Astrocyte (in vitro differentiated cells and primary cell): Measurements from ENCODE around the gene ATP11A. TPM values are rescaled to one million over a fixed set of nuclear protein-coding genes. Genes with fewer than 3 reads are reported as not detected.

Experiments
- DNase-seq: peaks from one replicate; pipeline ENCODE4 v3.0.0-alpha.2; 2010; ENCODE audit warnings: low read depth
- FAIRE-seq: peaks from 2 replicates; lab custom pipeline; 2011; peaks lifted over from hg19 to GRCh38; lab: Jason Lieb, UNC
- H2AFZ ChIP-seq: 2 replicates; pipeline ENCODE4 v1.6.0; 2012; ENCODE audit warnings: low read depth, low read length, inconsistent platforms
- H3K27ac ChIP-seq: 2 replicates; pipeline ENCODE4 v1.5.1; 2011; ENCODE audit warnings: low read depth, low read length, inconsistent platforms
- H3K27me3 ChIP-seq: 2 replicates; pipeline ENCODE4 v1.6.0; 2011; ENCODE audit warnings: low read length, inconsistent platforms; ENCODE audit not compliant: insufficient read depth
- H3K36me3 ChIP-seq: 2 replicates; pipeline ENCODE4 v1.5.1; 2011; ENCODE audit warnings: low read length, inconsistent platforms; ENCODE audit not compliant: insufficient read depth
- H3K4me1 ChIP-seq: 2 replicates; pipeline ENCODE4 v1.5.1; 2011; ENCODE audit warnings: low read length, inconsistent platforms; ENCODE audit not compliant: insufficient read depth
- H3K4me2 ChIP-seq: 2 replicates; pipeline ENCODE4 v1.6.0; 2012; ENCODE audit warnings: low read length, inconsistent platforms
- H3K4me3 ChIP-seq: 2 replicates; pipeline ENCODE4 v1.5.1; 2011; ENCODE audit warnings: low read depth, mild to moderate bottlenecking, low read length, inconsistent platforms; ENCODE audit not compliant: insufficient read depth
- H3K79me2 ChIP-seq: 2 replicates; pipeline ENCODE4 v1.6.0; 2012; ENCODE audit warnings: mild to moderate bottlenecking, low read length, inconsistent platforms; ENCODE audit not compliant: insufficient read depth
- H3K9ac ChIP-seq: 2 replicates; pipeline ENCODE4 v1.6.0; 2012; ENCODE audit warnings: mild to moderate bottlenecking, low read length, inconsistent platforms
- H3K9me3 ChIP-seq: 2 replicates; pipeline ENCODE4 v1.5.1; 2012; ENCODE audit warnings: low read depth, mild to moderate bottlenecking, low read length, inconsistent platforms; ENCODE audit not compliant: insufficient read depth
- H4K20me1 ChIP-seq: 2 replicates; pipeline ENCODE4 v1.6.0; 2012; ENCODE audit warnings: low read length, inconsistent platforms; ENCODE audit not compliant: insufficient read depth
- H3K27ac Mint-ChIP-seq: one replicate; pipeline ENCODE4 v1.8.0; 2021; ENCODE audit warnings: mild to moderate bottlenecking, mixed read lengths; ENCODE audit not compliant: unreplicated experiment
- H3K27me3 Mint-ChIP-seq: one replicate; pipeline ENCODE4 v1.8.0; 2021; ENCODE audit warnings: low read depth, mixed read lengths; ENCODE audit not compliant: unreplicated experiment
- H3K36me3 Mint-ChIP-seq: one replicate; pipeline ENCODE4 v1.8.0; 2021; ENCODE audit warnings: low read depth, mixed read lengths; ENCODE audit not compliant: unreplicated experiment
- H3K4me1 Mint-ChIP-seq: one replicate; pipeline ENCODE4 v1.8.0; 2021; ENCODE audit warnings: low read depth, mixed read lengths; ENCODE audit not compliant: unreplicated experiment
- H3K4me3 Mint-ChIP-seq: one replicate; pipeline ENCODE4 v1.8.0; 2021; ENCODE audit warnings: mild to moderate bottlenecking, moderate library complexity, mixed read lengths; ENCODE audit not compliant: unreplicated experiment
- H3K9me3 Mint-ChIP-seq: one replicate; pipeline ENCODE4 v1.8.0; 2021; ENCODE audit warnings: mild to moderate bottlenecking, mixed read lengths; ENCODE audit not compliant: unreplicated experiment
- EZH2 ChIP-seq: IDR thresholded peaks from 2 replicates; pipeline ENCODE4 v1.6.1; 2012; ENCODE audit warnings: mild to moderate bottlenecking, low read length, inconsistent platforms; ENCODE audit not compliant: insufficient read depth
- total RNA-seq: library from RNA; stranded (reverse); gene quantifications from 2 replicates; pipeline ENCODE4 v1.2.1, GENCODE V29; 2021
- TF ChIP-seq, protein P1 (sequence below): IDR thresholded peaks from 2 replicates; pipeline ENCODE4 v1.5.1; 2011; ENCODE audit warnings: low read depth, mild to moderate bottlenecking, inconsistent platforms, low read length, moderate library complexity; ENCODE audit not compliant: insufficient read depth

ATP11A gene
- total RNA-seq, 1 donor from 2014 or later: 38.9 TPM

DNA sequence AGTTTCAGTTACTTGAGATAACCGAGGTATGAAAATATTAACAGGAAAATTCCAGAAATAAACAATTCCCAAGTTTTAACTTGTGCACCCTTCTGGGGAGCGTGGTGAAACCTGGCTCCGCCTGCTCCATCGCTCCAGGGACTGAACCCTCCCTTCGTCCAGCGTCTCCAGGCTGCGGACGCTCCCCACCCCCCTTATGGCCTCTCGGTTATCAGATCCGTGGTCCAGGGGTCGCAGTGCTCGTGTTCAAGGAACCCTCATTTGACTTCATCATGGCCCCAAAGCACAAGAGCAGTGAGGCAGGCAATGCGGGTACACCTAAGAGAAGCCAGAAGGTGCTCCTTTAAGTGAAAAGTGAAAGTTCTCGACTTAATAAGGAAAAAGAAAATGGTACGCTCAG lies 71.1 kb downstream of the ATP11A start:
- no peak for TF ChIP-seq EZH2
- TF ChIP-seq, protein P1, sequence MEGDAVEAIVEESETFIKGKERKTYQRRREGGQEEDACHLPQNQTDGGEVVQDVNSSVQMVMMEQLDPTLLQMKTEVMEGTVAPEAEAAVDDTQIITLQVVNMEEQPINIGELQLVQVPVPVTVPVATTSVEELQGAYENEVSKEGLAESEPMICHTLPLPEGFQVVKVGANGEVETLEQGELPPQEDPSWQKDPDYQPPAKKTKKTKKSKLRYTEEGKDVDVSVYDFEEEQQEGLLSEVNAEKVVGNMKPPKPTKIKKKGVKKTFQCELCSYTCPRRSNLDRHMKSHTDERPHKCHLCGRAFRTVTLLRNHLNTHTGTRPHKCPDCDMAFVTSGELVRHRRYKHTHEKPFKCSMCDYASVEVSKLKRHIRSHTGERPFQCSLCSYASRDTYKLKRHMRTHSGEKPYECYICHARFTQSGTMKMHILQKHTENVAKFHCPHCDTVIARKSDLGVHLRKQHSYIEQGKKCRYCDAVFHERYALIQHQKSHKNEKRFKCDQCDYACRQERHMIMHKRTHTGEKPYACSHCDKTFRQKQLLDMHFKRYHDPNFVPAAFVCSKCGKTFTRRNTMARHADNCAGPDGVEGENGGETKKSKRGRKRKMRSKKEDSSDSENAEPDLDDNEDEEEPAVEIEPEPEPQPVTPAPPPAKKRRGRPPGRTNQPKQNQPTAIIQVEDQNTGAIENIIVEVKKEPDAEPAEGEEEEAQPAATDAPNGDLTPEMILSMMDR: no peak
- Histone ChIP-seq H3K27ac (no peak overlapping the region), H3K9ac (no peak overlapping the region), H3K9me3 (no peaks in the 10 kb centered on the region), H2AFZ (no peak overlapping the region), H3K4me1 (no peaks in the 10 kb centered on the region), H3K79me2 (no peaks in the 10 kb centered on the region), H3K4me3 (no peak overlapping the region), H3K27me3 (no peaks in the 10 kb centered on the region), H3K36me3 (no peaks in the 10 kb centered on the region), H3K4me2 (no peak overlapping the region), H4K20me1 (no peaks in the 10 kb centered on the region)
- Mint-ChIP-seq H3K36me3 (peaks cover 6% of the 10 kb centered on the region), H3K4me3 (no peak overlapping the region), H3K27me3 (no peaks in the 10 kb centered on the region), H3K9me3 (no peaks in the 10 kb centered on the region), H3K27ac (no peak overlapping the region), H3K4me1 (peaks cover 23% of the 10 kb centered on the region)
- FAIRE-seq (no peak), DNase-seq (no peak)

DNA sequence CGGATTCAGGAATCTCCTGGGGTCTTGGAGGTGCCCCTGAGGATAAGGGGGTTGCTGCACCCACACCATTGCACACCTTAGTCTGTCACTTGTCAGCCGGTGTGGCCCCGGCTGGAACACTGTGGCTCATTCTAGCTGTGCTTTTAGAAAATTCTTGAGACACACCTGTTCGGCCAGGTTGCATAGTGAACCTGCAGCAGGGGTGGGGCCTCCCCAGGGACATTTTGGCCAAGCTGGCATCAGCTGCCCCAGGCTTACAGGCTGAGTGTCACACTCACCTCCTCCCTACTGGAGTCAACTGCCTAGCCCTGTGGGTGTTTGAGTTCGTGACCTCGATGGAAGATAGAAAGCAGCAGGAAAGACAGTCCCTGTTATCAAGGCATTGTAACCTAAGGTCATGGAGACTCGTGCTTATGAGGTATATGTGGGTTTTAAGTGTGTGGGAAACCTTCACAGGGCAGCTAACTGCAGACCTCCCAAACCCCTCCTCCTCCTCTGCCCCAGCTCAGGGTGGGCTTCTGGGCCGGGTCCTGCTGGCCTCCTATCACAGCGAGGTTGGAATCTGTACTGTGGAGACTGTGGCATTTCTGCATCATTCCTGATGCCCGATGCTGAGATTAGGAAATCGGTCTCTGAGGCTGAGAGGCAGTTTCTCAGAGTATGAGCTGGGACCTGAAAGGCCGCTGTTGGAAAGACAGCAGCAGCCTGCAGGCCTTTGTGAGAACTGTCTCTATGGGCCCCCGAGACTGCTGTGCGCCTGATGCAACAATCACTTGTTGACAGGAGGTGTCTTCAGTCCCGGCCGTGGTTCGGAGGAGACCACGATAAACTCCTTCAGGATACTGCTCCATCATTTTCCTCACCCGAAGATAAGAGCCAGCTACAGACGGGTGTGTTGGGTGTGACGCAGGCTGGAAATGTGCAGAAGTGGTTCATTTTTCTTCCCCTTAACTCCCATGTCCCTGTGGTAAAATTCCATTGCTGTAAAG lies 72.2 kb downstream of the ATP11A start:
- H3K36me3 ChIP-seq: no peaks in the 10 kb centered on the region
- no peak overlapping the region for H2AFZ ChIP-seq
- H3K4me2 ChIP-seq: no peak overlapping the region
- H3K27ac Mint-ChIP-seq: peak overlapping the region; percentile 54
- H3K4me3 ChIP-seq: no peak overlapping the region
- no peaks in the 10 kb centered on the region for H3K27me3 Mint-ChIP-seq
- H3K9ac ChIP-seq: no peak overlapping the region
- DNase-seq (peak; percentile 76), FAIRE-seq (no peak)
- H4K20me1 ChIP-seq: no peaks in the 10 kb centered on the region
- H3K79me2 ChIP-seq: no peaks in the 10 kb centered on the region
- no peak overlapping the region for H3K4me3 Mint-ChIP-seq
- no peaks in the 10 kb centered on the region for H3K4me1 ChIP-seq
- peaks cover 22% of the 10 kb centered on the region for H3K4me1 Mint-ChIP-seq
- H3K9me3 Mint-ChIP-seq: no peaks in the 10 kb centered on the region
- TF ChIP-seq, protein P1: no peak
- no peak for TF ChIP-seq EZH2
- H3K36me3 Mint-ChIP-seq: peaks cover 6% of the 10 kb centered on the region
- no peaks in the 10 kb centered on the region for H3K9me3 ChIP-seq
- H3K27ac ChIP-seq: no peak overlapping the region
- H3K27me3 ChIP-seq: no peaks in the 10 kb centered on the region

DNA sequence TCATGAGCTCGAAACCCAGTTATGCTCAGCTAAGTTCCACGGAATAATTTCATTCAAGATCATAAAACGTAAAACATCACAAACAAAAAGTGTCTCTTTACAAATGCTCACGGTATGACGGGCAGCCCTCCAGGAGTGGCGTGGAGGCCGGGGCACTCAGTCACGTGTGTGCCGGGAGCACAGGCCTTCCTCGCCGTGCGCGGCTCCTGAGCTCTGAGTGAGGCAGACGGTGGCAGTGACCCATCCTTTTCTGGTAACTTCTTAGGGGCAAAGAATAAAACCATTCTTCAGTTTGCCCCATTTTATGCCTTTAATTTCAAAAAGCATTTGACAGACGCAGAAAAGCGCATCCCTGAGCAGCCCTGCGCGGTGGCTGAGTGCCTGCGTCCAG lies 72.8 kb downstream of the ATP11A start:
- Histone ChIP-seq H3K9ac (no peak overlapping the region), H3K4me2 (no peak overlapping the region), H3K9me3 (no peaks in the 10 kb centered on the region), H4K20me1 (peaks cover 2% of the 10 kb centered on the region), H3K27me3 (no peaks in the 10 kb centered on the region), H3K4me1 (no peaks in the 10 kb centered on the region), H3K36me3 (no peaks in the 10 kb centered on the region), H3K27ac (no peak overlapping the region), H2AFZ (no peak overlapping the region), H3K79me2 (no peaks in the 10 kb centered on the region), H3K4me3 (no peak overlapping the region)
- TF ChIP-seq, protein P1: no peak
- no peak for TF ChIP-seq EZH2
- no peaks in the 10 kb centered on the region for H3K9me3 Mint-ChIP-seq
- no peak for FAIRE-seq
- no peaks in the 10 kb centered on the region for H3K27me3 Mint-ChIP-seq
- H3K36me3 Mint-ChIP-seq: peaks cover 6% of the 10 kb centered on the region
- H3K4me1 Mint-ChIP-seq: peaks cover 16% of the 10 kb centered on the region
- no peak overlapping the region for H3K4me3 Mint-ChIP-seq
- DNase-seq: no peak
- peak overlapping the region; percentile 54 for H3K27ac Mint-ChIP-seq
